GM21786 (cell line): ENCODE data around the gene KCNIP3.
"Not testable (repeated sequence)": the region's sequence is repeated elsewhere in the genome, so short reads cannot be mapped to it uniquely, and the experiment has no call there.

ENCODE experiments used
- ATAC-seq: cut with Tn5 transposase; IDR thresholded peaks from one replicate; pipeline ENCODE4 v1.9.1; 2021; ENCODE audit not compliant: unreplicated experiment

KCNIP3 gene

GRCh38 chr2:95346738-95347671, 49.9 kb downstream of the KCNIP3 start:
- no peak for ATAC-seq

GRCh38 chr2:95347681-95348608, 50.8 kb downstream of the KCNIP3 start:
- ATAC-seq: no peak

GRCh38 chr2:95348609-95349567, 51.7 kb downstream of the KCNIP3 start:
- no peak for ATAC-seq

GRCh38 chr2:95349568-95350322, 52.6 kb downstream of the KCNIP3 start:
- no peak for ATAC-seq

GRCh38 chr2:95350368-95350767, 53.2 kb downstream of the KCNIP3 start:
- no peak for ATAC-seq

GRCh38 chr2:95350774-95351597, 53.8 kb downstream of the KCNIP3 start:
- no peak for ATAC-seq

- ATAC-seq: no peak
Observed at GRCh38 chr2:95351598-95351915, 54.4 kb downstream of the KCNIP3 start.

- no peak for ATAC-seq
Observed at GRCh38 chr2:95352310-95353054, 55.3 kb downstream of the KCNIP3 start.

- ATAC-seq: no peak
Observed at GRCh38 chr2:95353055-95353575, 56.0 kb downstream of the KCNIP3 start.

GRCh38 chr2:95353613-95354468, 56.7 kb downstream of the KCNIP3 start:
- no peak for ATAC-seq

- ATAC-seq: no peak
Observed at GRCh38 chr2:95354469-95354901, 57.3 kb downstream of the KCNIP3 start.

- ATAC-seq: no peak
Observed at GRCh38 chr2:95354925-95355324, 57.8 kb downstream of the KCNIP3 start.

- ATAC-seq: not testable (repeated sequence)
Observed at GRCh38 chr2:95355486-95355885, 58.3 kb downstream of the KCNIP3 start.

GRCh38 chr2:95356821-95357700, 59.9 kb downstream of the KCNIP3 start:
- ATAC-seq: no peak

GRCh38 chr2:95357717-95358280, 60.7 kb downstream of the KCNIP3 start:
- ATAC-seq: no peak

GRCh38 chr2:95359031-95359430, 61.9 kb downstream of the KCNIP3 start:
- ATAC-seq: no peak
